Stimulated activated naive CD4-positive, alpha-beta T cell treated with Interleukin-2 at 50 U/mL for 16 hours (primary cell): ENCODE measurements around the gene LTB.

Source experiments
- DNase-seq: peaks from one replicate; lab custom pipeline; 2025; lab: John Stamatoyannopoulos, UW

The LTB gene

DNA sequence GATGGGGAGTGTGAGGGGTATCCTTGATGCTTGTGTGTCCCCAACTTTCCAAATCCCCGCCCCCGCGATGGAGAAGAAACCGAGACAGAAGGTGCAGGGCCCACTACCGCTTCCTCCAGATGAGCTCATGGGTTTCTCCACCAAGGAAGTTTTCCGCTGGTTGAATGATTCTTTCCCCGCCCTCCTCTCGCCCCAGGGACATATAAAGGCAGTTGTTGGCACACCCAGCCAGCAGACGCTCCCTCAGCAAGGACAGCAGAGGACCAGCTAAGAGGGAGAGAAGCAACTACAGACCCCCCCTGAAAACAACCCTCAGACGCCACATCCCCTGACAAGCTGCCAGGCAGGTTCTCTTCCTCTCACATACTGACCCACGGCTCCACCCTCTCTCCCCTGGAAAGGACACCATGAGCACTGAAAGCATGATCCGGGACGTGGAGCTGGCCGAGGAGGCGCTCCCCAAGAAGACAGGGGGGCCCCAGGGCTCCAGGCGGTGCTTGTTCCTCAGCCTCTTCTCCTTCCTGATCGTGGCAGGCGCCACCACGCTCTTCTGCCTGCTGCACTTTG is 6.8 kb downstream of the LTB start, which contains the start of gene TNF:
Gene TNF (plus strand): TSS at position 231 of the 567 bp plus-strand sequence. CDS start 177 bp downstream, at position 408.
- peak; percentile 82 for DNase-seq

GRCh38 chr6:31574106-31575061 is 7.8 kb downstream of the LTB start:
- DNase-seq = peak; percentile 46

GRCh38 chr6:31573239-31574105 is 8.8 kb downstream of the LTB start:
- DNase-seq = no peak

DNA sequence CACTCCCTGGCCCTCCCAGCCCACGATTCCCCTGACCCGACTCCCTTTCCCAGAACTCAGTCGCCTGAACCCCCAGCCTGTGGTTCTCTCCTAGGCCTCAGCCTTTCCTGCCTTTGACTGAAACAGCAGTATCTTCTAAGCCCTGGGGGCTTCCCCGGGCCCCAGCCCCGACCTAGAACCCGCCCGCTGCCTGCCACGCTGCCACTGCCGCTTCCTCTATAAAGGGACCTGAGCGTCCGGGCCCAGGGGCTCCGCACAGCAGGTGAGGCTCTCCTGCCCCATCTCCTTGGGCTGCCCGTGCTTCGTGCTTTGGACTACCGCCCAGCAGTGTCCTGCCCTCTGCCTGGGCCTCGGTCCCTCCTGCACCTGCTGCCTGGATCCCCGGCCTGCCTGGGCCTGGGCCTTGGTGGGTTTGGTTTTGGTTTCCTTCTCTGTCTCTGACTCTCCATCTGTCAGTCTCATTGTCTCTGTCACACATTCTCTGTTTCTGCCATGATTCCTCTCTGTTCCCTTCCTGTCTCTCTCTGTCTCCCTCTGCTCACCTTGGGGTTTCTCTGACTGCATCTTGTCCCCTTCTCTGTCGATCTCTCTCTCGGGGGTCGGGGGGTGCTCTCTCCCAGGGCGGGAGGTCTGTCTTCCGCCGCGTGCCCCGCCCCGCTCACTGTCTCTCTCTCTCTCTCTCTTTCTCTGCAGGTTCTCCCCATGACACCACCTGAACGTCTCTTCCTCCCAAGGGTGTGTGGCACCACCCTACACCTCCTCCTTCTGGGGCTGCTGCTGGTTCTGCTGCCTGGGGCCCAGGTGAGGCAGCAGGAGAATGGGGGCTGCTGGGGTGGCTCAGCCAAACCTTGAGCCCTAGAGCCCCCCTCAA is 9.9 kb downstream of the LTB start, which contains the start of gene LTA:
Gene LTA (plus strand): TSS at position 249 of the 871 bp plus-strand sequence. CDS start 454 bp downstream, at position 703.
- DNase-seq = peak; percentile 80

DNA sequence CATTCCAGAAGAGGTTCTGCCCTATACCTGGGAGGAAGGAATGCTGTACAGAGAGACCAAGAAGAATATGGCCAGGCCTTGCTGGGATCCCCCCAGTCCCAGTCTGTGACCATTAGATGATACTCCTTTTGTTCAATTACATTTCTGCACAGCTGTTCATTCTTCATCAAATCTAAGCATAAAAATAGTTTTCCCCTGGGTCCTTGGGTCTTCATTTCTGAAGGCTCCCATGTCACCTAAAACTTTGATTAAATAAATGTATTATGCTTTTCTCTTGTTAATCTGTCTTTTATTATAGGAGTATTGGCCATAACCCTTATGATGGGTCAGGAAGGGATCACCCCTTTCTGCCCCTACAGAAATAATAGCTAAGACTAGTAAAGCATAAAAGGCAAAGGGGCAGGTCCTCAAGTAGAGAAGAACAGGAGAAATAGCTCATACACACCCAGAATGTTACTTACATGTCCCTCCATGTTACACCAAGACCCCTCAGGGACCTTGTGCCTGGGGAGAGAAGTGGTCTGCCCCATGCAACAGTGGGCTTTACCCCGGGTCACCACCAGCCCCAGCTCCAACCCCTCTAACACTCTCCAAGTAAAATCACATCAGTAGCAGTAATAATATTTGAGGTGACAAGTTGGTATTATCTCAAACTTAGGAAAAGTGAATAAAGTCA is 12.2 kb downstream of the LTB start:
- DNase-seq = no peak

- DNase-seq = peak; percentile 77
These were observed 13.7 kb downstream of the LTB start for GRCh38 chr6:31568537-31568961.

DNA sequence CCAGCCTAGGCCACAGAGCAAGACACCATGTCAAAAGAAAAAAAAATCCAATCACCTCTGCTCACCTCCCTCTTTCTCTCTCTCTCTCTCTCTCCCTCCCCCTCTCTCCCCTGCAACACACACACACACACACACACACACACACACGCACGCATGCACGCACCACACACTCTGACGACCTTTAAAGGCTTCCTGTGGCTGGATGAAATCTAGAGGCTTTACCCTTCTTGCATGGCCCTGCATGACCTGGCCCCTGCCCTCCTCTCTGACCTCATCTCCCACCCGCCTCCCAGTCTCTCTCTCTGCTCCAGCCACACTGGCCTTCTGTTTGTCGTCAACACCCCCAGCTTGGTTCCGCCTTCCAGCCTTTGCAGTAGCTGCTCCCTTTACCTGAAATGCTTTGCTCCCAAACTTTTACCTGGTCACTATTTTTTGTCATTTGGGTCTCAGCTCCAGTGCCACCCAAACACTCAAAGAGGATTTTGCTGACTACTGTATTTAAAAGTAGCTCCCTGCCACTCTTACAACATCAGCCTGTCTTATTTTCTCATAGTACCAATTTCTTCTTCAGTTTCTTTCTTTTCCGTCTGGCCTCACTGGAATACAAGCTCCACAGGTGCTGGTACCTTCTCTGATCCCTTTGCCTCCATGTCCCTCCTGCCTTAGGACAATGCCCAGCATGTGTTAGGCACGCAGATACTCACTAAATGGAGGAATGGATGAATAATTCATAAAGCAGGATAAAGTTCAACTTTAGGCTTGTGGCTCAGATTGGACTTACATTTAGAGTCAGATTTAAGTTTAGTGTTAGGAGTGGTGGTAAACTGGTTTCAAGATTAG is 14.5 kb downstream of the LTB start:
- no peak for DNase-seq

- DNase-seq = no peak
These were observed 21.5 kb downstream of the LTB start for GRCh38 chr6:31560697-31561058.

GRCh38 chr6:31559958-31560696 is 22.1 kb downstream of the LTB start:
- DNase-seq = peak; percentile 45

GRCh38 chr6:31559606-31559957 is 22.6 kb downstream of the LTB start:
- DNase-seq = no peak

GRCh38 chr6:31558631-31559500 is 23.4 kb downstream of the LTB start:
- DNase-seq = peak; percentile 78

DNA sequence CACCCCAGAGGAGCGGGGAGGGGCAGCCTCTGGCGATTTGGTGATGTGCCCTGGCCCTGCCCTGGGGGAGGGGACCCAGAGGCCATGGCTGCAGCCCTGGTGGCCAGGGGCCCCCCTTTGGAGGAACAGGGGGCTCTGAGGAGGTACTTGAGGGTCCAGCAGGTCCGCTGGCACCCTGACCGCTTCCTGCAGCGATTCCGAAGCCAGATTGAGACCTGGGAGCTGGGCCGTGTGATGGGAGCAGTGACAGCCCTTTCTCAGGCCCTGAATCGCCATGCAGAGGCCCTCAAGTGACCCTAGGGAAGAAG is 24.0 kb downstream of the LTB start:
- DNase-seq = no peak

- no peak for DNase-seq
These were observed 24.5 kb downstream of the LTB start for GRCh38 chr6:31557443-31558317.

- DNase-seq = no peak
These were observed 25.9 kb downstream of the LTB start for GRCh38 chr6:31556307-31556706.

DNA sequence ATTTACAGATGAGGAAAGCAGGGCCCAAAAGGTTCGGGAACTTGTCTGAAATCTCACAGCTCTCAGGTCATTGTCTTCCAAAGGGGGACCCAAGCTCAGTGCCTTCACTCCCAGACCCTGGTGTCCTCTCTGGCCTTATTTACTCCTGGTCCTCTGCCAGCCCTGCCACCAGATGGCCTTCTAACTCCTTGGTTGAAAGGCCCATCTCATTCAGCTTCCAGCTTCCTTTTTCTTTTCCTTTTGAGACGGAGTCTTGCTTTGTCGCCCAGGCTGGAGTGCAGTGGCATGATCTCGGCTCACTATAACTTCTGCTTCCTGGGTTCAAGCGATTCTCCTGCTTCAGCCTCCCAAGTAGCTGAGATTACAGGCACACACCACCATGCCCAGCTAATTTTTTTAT is 30.9 kb downstream of the LTB start:
- DNase-seq = peak; percentile 55

DNA sequence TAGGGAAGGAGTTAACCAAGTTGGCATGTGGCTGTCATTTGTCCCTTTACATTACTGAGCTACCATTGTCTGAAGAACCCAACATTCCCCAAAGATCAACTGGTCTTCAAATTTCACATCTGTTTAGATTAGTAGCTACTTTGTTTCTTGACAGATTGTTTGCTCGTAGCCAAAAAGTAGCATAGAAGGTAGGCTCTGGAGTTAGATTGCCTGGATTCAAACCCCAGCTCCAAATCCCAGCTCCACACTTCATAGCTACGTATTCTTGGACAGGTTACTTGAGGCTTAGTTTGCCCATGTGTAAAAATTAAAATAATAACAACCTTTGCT is 33.7 kb downstream of the LTB start:
- no peak for DNase-seq

- no peak for DNase-seq
These were observed 34.3 kb downstream of the LTB start for GRCh38 chr6:31547727-31548543.
